ENCODE data around the gene SLC11A2.

The SLC11A2 gene

DNA sequence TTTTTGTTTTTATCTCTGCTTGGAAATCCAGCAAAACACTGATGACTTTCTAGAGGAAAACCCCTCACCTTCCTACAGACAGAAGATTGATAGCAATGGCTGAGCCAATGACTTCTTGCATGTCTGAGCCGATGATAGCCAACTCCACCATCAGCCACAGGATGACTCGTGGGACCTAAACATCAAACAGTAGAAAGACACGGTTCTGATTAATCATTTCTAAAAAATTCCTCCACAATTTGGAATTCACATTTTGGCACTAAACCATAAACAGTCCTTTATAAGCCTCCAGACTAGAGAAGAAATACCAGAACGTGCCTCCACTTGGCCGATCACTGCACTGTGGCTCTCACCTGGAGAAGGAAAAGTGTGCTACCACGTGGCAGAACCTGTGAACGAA is 25.9 kb downstream of the SLC11A2 start:
- Histone ChIP-seq H3K27me3 (replicated peaks; ENCODE audit: control insufficient read depth, insufficient read depth, low read length, poor library complexity, severe bottlenecking) (no peaks in the 10 kb centered on the region), H3K9me3 (ENCODE audit: control insufficient read depth, low read length) (no peaks in the 10 kb centered on the region), H3K4me1 (ENCODE audit: control insufficient read depth, insufficient read depth, low read length, poor library complexity, severe bottlenecking) (no peaks in the 10 kb centered on the region), H3K27ac (ENCODE audit: insufficient read depth, low read length, poor library complexity, severe bottlenecking) (no peak overlapping the region), H3K36me3 (ENCODE audit: control insufficient read depth, insufficient read depth, low read length) (peaks cover 39% of the 10 kb centered on the region), H3K4me3 (ENCODE audit: insufficient read depth, low read depth, low read length, poor library complexity, severe bottlenecking) (no peak overlapping the region)
- no peak for DNase-seq

DNA sequence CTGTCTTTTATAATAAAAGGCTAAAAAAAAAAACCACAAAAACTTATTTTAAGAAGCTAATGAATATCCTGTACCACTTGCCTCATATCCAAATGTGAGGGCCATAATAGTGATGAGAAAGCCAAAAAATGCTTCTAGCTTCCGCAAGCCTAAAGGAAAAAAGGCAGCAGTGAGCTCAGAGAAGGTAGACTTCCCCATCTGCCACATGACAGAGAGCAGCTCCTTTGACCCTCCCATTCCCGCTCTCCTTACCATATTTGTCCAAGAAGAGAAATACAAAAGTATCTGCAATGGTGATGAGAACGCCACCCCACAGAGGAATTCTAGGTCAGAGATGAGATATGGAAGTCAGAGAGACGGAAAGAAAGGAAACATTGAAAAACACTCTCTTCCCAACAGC is 27.1 kb downstream of the SLC11A2 start:
- H3K27ac ChIP-seq (ENCODE audit: insufficient read depth, low read length, poor library complexity, severe bottlenecking): no peak overlapping the region
- H3K9me3 ChIP-seq (ENCODE audit: control insufficient read depth, low read length): no peaks in the 10 kb centered on the region
- H3K27me3 ChIP-seq (replicated peaks; ENCODE audit: control insufficient read depth, insufficient read depth, low read length, poor library complexity, severe bottlenecking): no peaks in the 10 kb centered on the region
- H3K4me1 ChIP-seq (ENCODE audit: control insufficient read depth, insufficient read depth, low read length, poor library complexity, severe bottlenecking): no peaks in the 10 kb centered on the region
- no peak overlapping the region for H3K4me3 ChIP-seq (ENCODE audit: insufficient read depth, low read depth, low read length, poor library complexity, severe bottlenecking)
- no peak for DNase-seq
- H3K36me3 ChIP-seq (ENCODE audit: control insufficient read depth, insufficient read depth, low read length): peaks cover 39% of the 10 kb centered on the region

DNA sequence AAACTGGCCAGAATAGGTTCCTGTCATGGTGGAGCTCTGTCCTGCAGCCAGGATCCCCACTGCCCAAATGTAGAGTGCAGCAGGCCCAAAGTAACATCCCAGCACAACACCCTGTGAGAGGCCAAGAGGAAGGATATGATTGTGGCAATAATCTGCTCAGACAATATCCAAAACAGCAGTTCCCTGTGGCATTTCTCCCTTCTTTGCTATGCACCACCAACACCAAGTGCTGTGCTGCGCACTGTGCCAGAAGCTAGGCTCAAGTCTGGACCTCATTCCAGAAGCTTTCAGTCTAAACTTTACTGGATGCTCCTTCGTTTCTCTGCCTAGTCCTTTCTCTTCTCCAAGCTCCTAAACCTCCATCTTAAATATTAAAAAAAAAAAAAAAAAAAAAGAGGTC is 33.4 kb downstream of the SLC11A2 start:
- H3K27me3 ChIP-seq (replicated peaks; ENCODE audit: control insufficient read depth, insufficient read depth, low read length, poor library complexity, severe bottlenecking): no peaks in the 10 kb centered on the region
- H3K36me3 ChIP-seq (ENCODE audit: control insufficient read depth, insufficient read depth, low read length): peaks cover 63% of the 10 kb centered on the region
- no peaks in the 10 kb centered on the region for H3K9me3 ChIP-seq (ENCODE audit: control insufficient read depth, low read length)
- H3K4me3 ChIP-seq (ENCODE audit: insufficient read depth, low read depth, low read length, poor library complexity, severe bottlenecking): no peak overlapping the region
- H3K27ac ChIP-seq (ENCODE audit: insufficient read depth, low read length, poor library complexity, severe bottlenecking): no peak overlapping the region
- no peaks in the 10 kb centered on the region for H3K4me1 ChIP-seq (ENCODE audit: control insufficient read depth, insufficient read depth, low read length, poor library complexity, severe bottlenecking)
- DNase-seq: no peak

DNA sequence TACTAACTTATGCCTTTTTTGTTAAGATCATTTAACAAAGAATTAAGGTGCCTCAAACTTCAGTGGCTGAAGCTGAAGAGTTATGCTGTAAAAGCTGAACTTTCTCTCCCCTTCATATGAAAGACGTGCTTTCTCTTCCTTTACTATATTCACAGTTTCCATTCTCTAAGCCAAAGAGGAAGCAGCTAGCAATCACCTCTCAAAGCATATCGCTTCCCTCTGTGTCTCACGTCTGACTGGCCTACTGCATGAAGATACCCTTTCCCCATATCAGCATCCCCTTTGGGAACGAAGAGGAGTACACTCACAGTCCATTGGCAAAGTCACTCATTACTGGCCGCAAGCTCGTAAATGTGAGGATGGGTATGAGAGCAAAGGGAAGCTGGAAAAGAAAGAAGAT is 34.9 kb downstream of the SLC11A2 start:
- H3K4me1 ChIP-seq (ENCODE audit: control insufficient read depth, insufficient read depth, low read length, poor library complexity, severe bottlenecking): no peaks in the 10 kb centered on the region
- no peaks in the 10 kb centered on the region for H3K27me3 ChIP-seq (replicated peaks; ENCODE audit: control insufficient read depth, insufficient read depth, low read length, poor library complexity, severe bottlenecking)
- H3K4me3 ChIP-seq (ENCODE audit: insufficient read depth, low read depth, low read length, poor library complexity, severe bottlenecking): no peak overlapping the region
- DNase-seq: no peak
- no peaks in the 10 kb centered on the region for H3K9me3 ChIP-seq (ENCODE audit: control insufficient read depth, low read length)
- no peak overlapping the region for H3K27ac ChIP-seq (ENCODE audit: insufficient read depth, low read length, poor library complexity, severe bottlenecking)
- H3K36me3 ChIP-seq (ENCODE audit: control insufficient read depth, insufficient read depth, low read length): peaks cover 62% of the 10 kb centered on the region

DNA sequence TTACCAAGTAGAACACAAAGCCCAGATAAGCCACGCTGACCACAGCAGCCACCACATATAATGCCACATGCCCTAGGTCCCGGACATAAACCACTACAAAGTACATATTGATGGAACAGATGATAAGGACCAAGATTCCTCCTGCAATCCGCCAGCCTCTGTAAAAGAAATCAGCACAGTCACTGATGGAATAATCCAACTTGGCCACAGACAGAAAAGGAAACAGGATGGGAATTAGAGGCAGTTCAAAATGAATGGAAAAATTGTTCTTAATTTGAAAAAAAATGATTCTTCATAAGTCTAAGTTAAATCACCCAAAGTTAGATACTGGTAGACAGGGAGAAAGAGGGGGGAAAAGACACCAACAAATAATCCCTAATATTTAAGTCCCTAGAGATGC is 35.4 kb downstream of the SLC11A2 start:
- H3K27ac ChIP-seq (ENCODE audit: insufficient read depth, low read length, poor library complexity, severe bottlenecking): no peak overlapping the region
- no peaks in the 10 kb centered on the region for H3K27me3 ChIP-seq (replicated peaks; ENCODE audit: control insufficient read depth, insufficient read depth, low read length, poor library complexity, severe bottlenecking)
- peaks cover 57% of the 10 kb centered on the region for H3K36me3 ChIP-seq (ENCODE audit: control insufficient read depth, insufficient read depth, low read length)
- H3K4me1 ChIP-seq (ENCODE audit: control insufficient read depth, insufficient read depth, low read length, poor library complexity, severe bottlenecking): no peaks in the 10 kb centered on the region
- H3K4me3 ChIP-seq (ENCODE audit: insufficient read depth, low read depth, low read length, poor library complexity, severe bottlenecking): no peak overlapping the region
- no peak for DNase-seq
- H3K9me3 ChIP-seq (ENCODE audit: control insufficient read depth, low read length): no peaks in the 10 kb centered on the region

DNA sequence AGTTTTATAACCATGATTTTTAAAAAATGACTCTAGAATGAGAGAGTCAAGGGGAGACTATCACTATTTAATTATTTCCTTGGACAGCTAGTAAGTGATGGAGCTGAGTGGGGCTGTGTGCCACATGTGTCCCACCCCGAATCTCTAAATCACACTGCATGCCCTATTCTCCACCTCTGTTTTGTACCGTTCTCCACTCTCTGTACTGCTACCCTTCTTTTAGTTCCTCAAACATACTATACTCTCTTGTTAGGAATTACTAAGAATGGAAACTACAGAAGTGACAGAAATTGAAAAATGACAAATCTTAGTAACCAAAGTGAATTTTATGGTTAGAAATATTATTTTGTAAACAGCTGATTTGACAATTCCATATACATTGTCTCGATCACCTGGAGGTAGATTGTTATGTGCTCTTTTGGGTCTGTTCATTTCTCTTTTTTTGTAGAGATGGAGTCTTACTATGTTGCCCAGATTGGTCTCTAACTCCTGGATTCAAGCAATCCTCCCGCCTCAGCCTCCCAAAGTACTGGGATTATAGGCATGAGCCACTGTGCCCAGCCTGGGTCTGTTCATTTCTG is 35.9 kb downstream of the SLC11A2 start:
- Histone ChIP-seq H3K36me3 (ENCODE audit: control insufficient read depth, insufficient read depth, low read length) (peaks cover 51% of the 10 kb centered on the region), H3K27ac (ENCODE audit: insufficient read depth, low read length, poor library complexity, severe bottlenecking) (no peak overlapping the region), H3K4me1 (ENCODE audit: control insufficient read depth, insufficient read depth, low read length, poor library complexity, severe bottlenecking) (no peaks in the 10 kb centered on the region), H3K4me3 (ENCODE audit: insufficient read depth, low read depth, low read length, poor library complexity, severe bottlenecking) (no peak overlapping the region), H3K27me3 (replicated peaks; ENCODE audit: control insufficient read depth, insufficient read depth, low read length, poor library complexity, severe bottlenecking) (no peaks in the 10 kb centered on the region), H3K9me3 (ENCODE audit: control insufficient read depth, low read length) (no peaks in the 10 kb centered on the region)
- no peak for DNase-seq

DNA sequence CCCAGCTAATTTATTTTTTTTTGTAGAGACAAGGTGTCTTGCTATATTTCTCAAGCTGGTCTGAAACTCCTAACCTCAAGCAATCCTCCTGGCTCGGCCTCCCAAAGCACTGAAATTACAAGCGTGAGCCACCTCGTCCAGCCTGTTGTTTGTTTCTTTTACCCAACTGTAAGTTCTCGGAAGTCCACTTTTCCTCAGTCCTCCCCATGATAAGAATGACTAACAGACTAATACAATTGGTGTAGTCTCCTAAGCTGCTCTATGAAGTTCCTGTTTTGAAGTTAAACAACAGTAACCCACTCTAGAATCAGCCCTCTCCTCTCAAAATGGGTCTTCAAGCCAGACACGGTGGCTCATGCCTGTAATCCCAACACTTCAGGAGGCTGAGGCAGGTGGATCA is 37.3 kb downstream of the SLC11A2 start:
- no peak for DNase-seq
- Histone ChIP-seq H3K36me3 (ENCODE audit: control insufficient read depth, insufficient read depth, low read length) (peaks cover 41% of the 10 kb centered on the region), H3K4me3 (ENCODE audit: insufficient read depth, low read depth, low read length, poor library complexity, severe bottlenecking) (no peak overlapping the region)

DNA sequence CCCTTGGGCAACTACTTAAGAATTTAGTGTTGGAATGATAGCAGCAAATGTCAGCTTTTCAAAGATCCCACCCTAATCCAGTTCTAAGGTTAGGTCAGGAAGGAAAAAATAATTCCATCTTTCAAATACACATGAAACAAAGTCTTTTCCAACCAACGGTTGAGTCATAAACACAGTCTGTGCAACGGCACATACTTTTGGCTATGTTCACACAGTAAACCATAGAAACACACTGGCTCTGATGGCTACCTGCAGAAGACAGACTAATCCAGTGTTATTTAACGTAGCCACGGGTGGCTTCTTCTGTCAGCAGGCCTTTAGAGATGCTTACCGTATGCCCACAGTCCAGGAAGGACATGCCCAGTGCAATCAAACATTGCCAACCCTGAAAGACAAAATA is 38.1 kb downstream of the SLC11A2 start:
- Histone ChIP-seq H3K36me3 (ENCODE audit: control insufficient read depth, insufficient read depth, low read length) (peaks cover 38% of the 10 kb centered on the region), H3K27ac (ENCODE audit: insufficient read depth, low read length, poor library complexity, severe bottlenecking) (no peak overlapping the region)

More for the DNA sequence above, 37.3 kb downstream of the SLC11A2 start:
- no peaks in the 10 kb centered on the region for H3K9me3 ChIP-seq (ENCODE audit: control insufficient read depth, low read length)
- H3K27me3 ChIP-seq (replicated peaks; ENCODE audit: control insufficient read depth, insufficient read depth, low read length, poor library complexity, severe bottlenecking): no peaks in the 10 kb centered on the region
- H3K27ac ChIP-seq (ENCODE audit: insufficient read depth, low read length, poor library complexity, severe bottlenecking): no peak overlapping the region
- H3K4me1 ChIP-seq (ENCODE audit: control insufficient read depth, insufficient read depth, low read length, poor library complexity, severe bottlenecking): no peaks in the 10 kb centered on the region

DNA sequence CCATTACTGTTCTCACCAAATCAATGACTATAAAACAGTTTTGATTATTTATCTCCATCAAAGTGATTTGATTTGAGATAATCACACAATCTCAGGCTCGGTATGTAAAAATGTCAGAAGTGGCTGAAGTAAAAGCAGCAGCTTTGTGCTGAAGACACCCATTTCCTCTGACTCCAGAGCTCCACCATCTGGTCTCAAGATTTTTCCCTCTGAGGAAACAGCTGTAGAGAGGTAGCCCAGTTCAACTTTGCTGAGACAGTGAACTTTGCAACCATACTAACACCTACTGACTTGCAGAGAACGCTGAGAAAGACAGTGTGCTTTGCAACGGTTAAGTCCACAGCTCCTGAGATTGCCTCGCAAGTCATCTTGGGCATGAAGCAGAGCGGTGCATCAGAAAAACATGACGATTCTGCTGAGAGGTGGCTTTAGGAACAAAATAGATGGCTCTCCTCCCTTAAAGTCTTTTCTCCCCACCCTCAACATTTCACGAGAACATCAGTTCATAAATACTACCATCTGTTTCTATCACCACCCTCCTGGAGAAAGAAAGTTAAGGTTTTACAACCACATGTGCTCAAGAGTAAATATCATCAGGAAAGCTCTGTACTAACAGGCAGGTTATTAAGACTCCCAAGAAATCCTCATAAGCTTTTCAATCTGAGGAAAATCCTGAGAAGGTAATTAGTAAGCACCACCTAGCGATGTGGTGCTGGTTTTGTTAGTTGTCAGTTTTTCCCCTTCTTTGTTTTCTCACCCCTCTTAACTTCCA is 39.0 kb downstream of the SLC11A2 start:
- Histone ChIP-seq H3K36me3 (ENCODE audit: control insufficient read depth, insufficient read depth, low read length) (peaks cover 30% of the 10 kb centered on the region), H3K9me3 (ENCODE audit: control insufficient read depth, low read length) (no peaks in the 10 kb centered on the region), H3K4me1 (ENCODE audit: control insufficient read depth, insufficient read depth, low read length, poor library complexity, severe bottlenecking) (no peaks in the 10 kb centered on the region), H3K4me3 (ENCODE audit: insufficient read depth, low read depth, low read length, poor library complexity, severe bottlenecking) (no peak overlapping the region), H3K27me3 (replicated peaks; ENCODE audit: control insufficient read depth, insufficient read depth, low read length, poor library complexity, severe bottlenecking) (no peaks in the 10 kb centered on the region), H3K27ac (ENCODE audit: insufficient read depth, low read length, poor library complexity, severe bottlenecking) (no peak overlapping the region)
- no peak for DNase-seq

More for the DNA sequence above, 38.1 kb downstream of the SLC11A2 start:
- Histone ChIP-seq H3K4me3 (ENCODE audit: insufficient read depth, low read depth, low read length, poor library complexity, severe bottlenecking) (no peak overlapping the region), H3K9me3 (ENCODE audit: control insufficient read depth, low read length) (no peaks in the 10 kb centered on the region), H3K27me3 (replicated peaks; ENCODE audit: control insufficient read depth, insufficient read depth, low read length, poor library complexity, severe bottlenecking) (no peaks in the 10 kb centered on the region), H3K4me1 (ENCODE audit: control insufficient read depth, insufficient read depth, low read length, poor library complexity, severe bottlenecking) (no peaks in the 10 kb centered on the region)
- DNase-seq: no peak

DNA sequence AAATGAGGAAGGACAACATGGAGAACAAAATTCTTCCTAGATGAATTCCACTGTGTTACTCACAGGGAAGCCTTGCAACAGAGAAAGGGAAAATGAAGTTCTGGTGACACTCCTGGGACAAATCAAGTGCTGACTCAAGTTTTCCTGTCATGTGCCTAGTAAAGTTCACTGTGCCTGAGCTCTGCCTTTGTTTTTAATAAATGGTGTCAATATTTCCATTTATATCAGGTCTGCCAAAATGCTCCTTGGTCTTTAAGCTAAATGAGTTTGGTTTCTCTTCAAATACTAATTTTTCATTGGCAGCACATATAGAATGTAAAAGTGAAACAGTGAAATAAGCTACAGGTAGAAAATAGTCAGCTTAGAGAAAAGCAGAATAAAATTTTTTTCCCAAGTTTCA is 40.9 kb downstream of the SLC11A2 start:
- H3K9me3 ChIP-seq (ENCODE audit: control insufficient read depth, low read length): no peaks in the 10 kb centered on the region
- H3K36me3 ChIP-seq (ENCODE audit: control insufficient read depth, insufficient read depth, low read length): peaks cover 12% of the 10 kb centered on the region
- H3K4me1 ChIP-seq (ENCODE audit: control insufficient read depth, insufficient read depth, low read length, poor library complexity, severe bottlenecking): no peaks in the 10 kb centered on the region
- no peaks in the 10 kb centered on the region for H3K27me3 ChIP-seq (replicated peaks; ENCODE audit: control insufficient read depth, insufficient read depth, low read length, poor library complexity, severe bottlenecking)
- no peak overlapping the region for H3K4me3 ChIP-seq (ENCODE audit: insufficient read depth, low read depth, low read length, poor library complexity, severe bottlenecking)
- no peak overlapping the region for H3K27ac ChIP-seq (ENCODE audit: insufficient read depth, low read length, poor library complexity, severe bottlenecking)
- no peak for DNase-seq

All from effector memory CD4-positive, alpha-beta T cell (primary cell).